Endothelial cell of umbilical vein (primary cell): Measurements from ENCODE around the gene TMPRSS3. TPM values are rescaled to one million over a fixed set of nuclear protein-coding genes. Genes with fewer than 3 reads are reported as not detected.

Experiments
- BruUV-seq: library from RNA; stranded (reverse); fragments of 400-500 nt; replicated peaks from 2 replicates; lab custom pipeline; 2021; lab: Mats Ljungman, UMichigan
- CTCF ChIA-PET: fragments of 300-600, 350-600 bp; sonication (Branson Sonifier 250); formaldehyde crosslinking; loops from one replicate; lab custom pipeline; 2021; ENCODE audit warnings: antibody characterized with exemption, inconsistent platforms; lab: Charles Lee
- POLR2A ChIA-PET: fragments of 300-600, 350-600 bp; sonication (Branson Sonifier 250); formaldehyde crosslinking; loops from one replicate; lab custom pipeline; 2021; ENCODE audit warnings: antibody characterized with exemption, inconsistent platforms; lab: Charles Lee
- DNase-seq: peaks from one replicate; pipeline ENCODE4 v3.0.0-alpha.2; 2011; ENCODE audit warnings: low read depth, low spot score
- FAIRE-seq: peaks from 2 replicates; lab custom pipeline; 2011; peaks lifted over from hg19 to GRCh38; lab: Jason Lieb, UNC
- H2AFZ ChIP-seq: 2 replicates; pipeline ENCODE4 v1.6.0; 2012; ENCODE audit warnings: low read depth, low read length, control low read depth, inconsistent platforms
- H3K27ac ChIP-seq: 2 replicates; pipeline ENCODE4 v1.5.1; 2011; ENCODE audit warnings: low read depth, mild to moderate bottlenecking, control low read depth, low read length, moderate library complexity; ENCODE audit not compliant: insufficient read depth
- H3K27me3 ChIP-seq, 2 experiments: 2 replicates each; pipeline versions ENCODE4 v1.6.0 to v1.6.1; 2011; ENCODE audit warnings: low read length in 2 of 2, mixed read lengths in 1 of 2; ENCODE audit not compliant: control insufficient read depth in 2 of 2, insufficient read depth in 2 of 2
- H3K36me3 ChIP-seq, 2 experiments: 2 replicates in 1 of 2; 3 replicates in 1 of 2; pipeline ENCODE4 v1.5.1; 2011; ENCODE audit warnings: low read length in 2 of 2, mild to moderate bottlenecking in 1 of 2, moderate library complexity in 1 of 2; ENCODE audit not compliant: control insufficient read depth in 2 of 2, insufficient read depth in 2 of 2; ENCODE audit errors: extremely low read depth in 1 of 2
- H3K4me1 ChIP-seq: 3 replicates; pipeline ENCODE4 v1.5.1; 2011; ENCODE audit warnings: mild to moderate bottlenecking, low read length; ENCODE audit not compliant: control insufficient read depth, insufficient read depth; ENCODE audit errors: extremely low read depth
- H3K4me2 ChIP-seq: 2 replicates; pipeline ENCODE4 v1.6.1; 2011; ENCODE audit warnings: low read length, control low read depth, mixed read lengths; ENCODE audit not compliant: insufficient read depth
- H3K4me3 ChIP-seq, 3 experiments: fragments of 200-600 bp in 1 of 3; sonication (generic), shearing (Covaris generic) in 1 of 3; replicated peaks in 1 of 3; 2 replicates each; pipeline ENCODE4 v1.5.1; 2011 to 2016; ENCODE audit warnings: control low read depth in 3 of 3, low read length in 3 of 3, mild to moderate bottlenecking in 2 of 3, inconsistent platforms in 1 of 3, low read depth in 1 of 3, moderate library complexity in 1 of 3; ENCODE audit not compliant: insufficient read depth in 1 of 3
- H3K79me2 ChIP-seq: 2 replicates; pipeline ENCODE4 v1.6.0; 2012; ENCODE audit warnings: low read length, inconsistent platforms; ENCODE audit not compliant: control insufficient read depth, insufficient read depth
- H3K9ac ChIP-seq: replicated peaks from 2 replicates; pipeline ENCODE3; 2011; ENCODE audit warnings: low read length, control low read depth; ENCODE audit not compliant: insufficient read depth; ENCODE audit errors: extremely low read depth
- H3K9me1 ChIP-seq: replicated peaks from 3 replicates; pipeline ENCODE4 v1.6.0; 2011; ENCODE audit warnings: mild to moderate bottlenecking, low read length; ENCODE audit not compliant: control insufficient read depth, insufficient read depth; ENCODE audit errors: extremely low read depth
- H3K9me3 ChIP-seq: replicated peaks from 2 replicates; pipeline ENCODE4 v1.5.1; 2012; ENCODE audit warnings: low read length, inconsistent platforms; ENCODE audit not compliant: control insufficient read depth, insufficient read depth
- H4K20me1 ChIP-seq: replicated peaks from 2 replicates; pipeline ENCODE3; 2011; ENCODE audit warnings: mild to moderate bottlenecking, low read length; ENCODE audit not compliant: control insufficient read depth, insufficient read depth; ENCODE audit errors: extremely low read depth
- EZH2 ChIP-seq: IDR thresholded peaks from 2 replicates; pipeline ENCODE4 v1.6.1; 2012; ENCODE audit warnings: borderline replicate concordance, low read depth, mild to moderate bottlenecking, moderate library complexity, low read length, inconsistent platforms; ENCODE audit not compliant: severe bottlenecking
- FOS ChIP-seq: IDR thresholded peaks from 2 replicates; pipeline ENCODE4 v1.6.1; 2011; ENCODE audit warnings: mild to moderate bottlenecking, low read length, moderate library complexity, borderline replicate concordance; ENCODE audit not compliant: insufficient read depth
- GATA2 ChIP-seq: IDR thresholded peaks from 2 replicates; pipeline ENCODE4 v1.7.0; 2011; ENCODE audit warnings: low read depth, mild to moderate bottlenecking, moderate library complexity, mixed read lengths, low read length; ENCODE audit not compliant: insufficient read length, insufficient read depth
- JUN ChIP-seq: IDR thresholded peaks from 2 replicates; pipeline ENCODE4 v1.6.1; 2011; ENCODE audit warnings: borderline replicate concordance, low read depth; ENCODE audit not compliant: insufficient read length, insufficient read depth
- MYC ChIP-seq: IDR thresholded peaks from one replicate; pipeline ENCODE4 v1.6.1; 2011; ENCODE audit warnings: mild to moderate bottlenecking, low read depth, low read length
- POLR2A ChIP-seq: IDR thresholded peaks from 2 replicates; pipeline ENCODE4 v1.6.1; 2012; ENCODE audit warnings: low read depth, mild to moderate bottlenecking, control low read depth, low read length
- POLR2AphosphoS5 ChIP-seq: IDR thresholded peaks from 2 replicates; pipeline ENCODE4 v1.6.1; 2012; ENCODE audit warnings: low read depth, mild to moderate bottlenecking, control low read depth, low read length, moderate library complexity; ENCODE audit not compliant: insufficient read depth
- dilution Hi-C: fragments of 300-500 bp; cut with MboI; formaldehyde crosslinking; loops from one replicate; pipeline ENCODE4 v1.15.0; 2019; ENCODE audit warnings: low sequenced_read_pairs; ENCODE audit not compliant: extremely low pct_ligation_motif_present
- intact Hi-C: fragments of 100-400 bp; cut with micrococcal nuclease; formaldehyde crosslinking; loops from one replicate; pipeline ENCODE4 v1.10.0; 2022
- polyA plus RNA-seq, 4 experiments: library from polyadenylated mRNA; depleted of rRNA in 3 of 4; stranded (reverse) in 3 of 4; unstranded in 1 of 4; fragments of >200 nt; gene quantifications; 2 replicates each; pipeline versions ENCODE4 v1.2.1 to v1.2.3, GENCODE V29; 2011 to 2012; ENCODE audit warnings: missing spikeins in 1 of 4
- total RNA-seq: library from RNA; stranded (reverse); gene quantifications from 2 replicates; pipeline ENCODE4 v1.2.3, GENCODE V29; 2021
- TF ChIP-seq, protein P1 (sequence below): IDR thresholded peaks from 2 replicates; pipeline ENCODE4 v1.6.1; 2011; ENCODE audit not compliant: insufficient read depth, insufficient read length
- TF ChIP-seq, protein P2 (sequence below), 2 donors: IDR thresholded peaks; 1 replicate in 1 of 2; 2 replicates in 1 of 2; pipeline ENCODE4 v1.5.1; 2011; ENCODE audit warnings: low read length in 2 of 2, mild to moderate bottlenecking in 2 of 2, moderate library complexity in 2 of 2, control low read depth in 1 of 2, inconsistent platforms in 1 of 2, low read depth in 1 of 2; ENCODE audit not compliant: insufficient read depth in 1 of 2; ENCODE audit errors: extremely low read depth in 1 of 2

TMPRSS3 gene
- total and polyA plus RNA-seq, 2 donors (not counting 3 experiments of a cell fraction or from before 2014, with no cell fraction given), result not detected

DNA sequence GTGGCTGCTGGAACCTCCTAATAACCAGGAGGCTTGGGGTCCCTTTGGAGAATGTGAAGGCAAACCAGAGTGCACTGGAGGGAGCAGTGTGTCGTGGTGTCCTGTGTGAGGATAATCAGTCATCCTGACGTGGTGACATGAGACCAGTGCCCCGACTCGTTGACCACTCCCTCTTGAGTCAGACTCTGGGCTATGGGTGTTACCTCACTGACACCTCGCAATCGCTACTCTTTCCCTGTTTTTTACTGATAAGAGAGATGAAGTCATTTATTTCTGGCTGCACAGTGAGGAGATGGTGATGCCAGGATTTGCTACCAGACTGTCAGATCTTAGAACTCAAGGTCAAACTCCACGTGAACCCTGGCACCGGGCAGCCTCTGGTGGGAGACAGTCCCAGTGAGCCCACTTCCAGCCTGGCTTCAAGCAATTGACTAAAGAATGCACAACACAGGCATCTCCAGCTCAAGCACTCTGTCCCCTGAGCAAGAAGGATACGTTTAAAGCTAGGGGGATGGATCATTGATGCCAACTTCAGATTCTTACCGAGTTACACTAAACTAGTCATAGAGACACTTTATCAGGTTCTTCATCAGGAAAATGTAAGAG is 38.2 kb upstream of the TMPRSS3 start:
- Histone ChIP-seq H3K4me2 (no peak overlapping the region), H2AFZ (no peak overlapping the region), H3K9me1 (no peaks in the 10 kb centered on the region), H3K4me1 (no peaks in the 10 kb centered on the region), H3K27ac (no peak overlapping the region), H4K20me1 (no peaks in the 10 kb centered on the region), H3K79me2 (no peaks in the 10 kb centered on the region), H3K36me3 (no peaks in the 10 kb centered on the region), H3K27me3 (peaks cover 0 to 2% of the 10 kb centered on the region in 2 experiments), H3K9ac (no peak overlapping the region), H3K9me3 (no peaks in the 10 kb centered on the region), H3K4me3 (no peak overlapping the region)
- intact Hi-C loops (no loop called here), dilution Hi-C loops (no loop called here)
- BruUV-seq, result no TSS peak
- TF ChIP-seq POLR2AphosphoS5, result no peak
- TF ChIP-seq, protein P1, sequence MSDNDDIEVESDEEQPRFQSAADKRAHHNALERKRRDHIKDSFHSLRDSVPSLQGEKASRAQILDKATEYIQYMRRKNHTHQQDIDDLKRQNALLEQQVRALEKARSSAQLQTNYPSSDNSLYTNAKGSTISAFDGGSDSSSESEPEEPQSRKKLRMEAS, result no peak
- TF ChIP-seq POLR2A, result no peak
- no peak for TF ChIP-seq EZH2
- TF ChIP-seq, protein P2, sequence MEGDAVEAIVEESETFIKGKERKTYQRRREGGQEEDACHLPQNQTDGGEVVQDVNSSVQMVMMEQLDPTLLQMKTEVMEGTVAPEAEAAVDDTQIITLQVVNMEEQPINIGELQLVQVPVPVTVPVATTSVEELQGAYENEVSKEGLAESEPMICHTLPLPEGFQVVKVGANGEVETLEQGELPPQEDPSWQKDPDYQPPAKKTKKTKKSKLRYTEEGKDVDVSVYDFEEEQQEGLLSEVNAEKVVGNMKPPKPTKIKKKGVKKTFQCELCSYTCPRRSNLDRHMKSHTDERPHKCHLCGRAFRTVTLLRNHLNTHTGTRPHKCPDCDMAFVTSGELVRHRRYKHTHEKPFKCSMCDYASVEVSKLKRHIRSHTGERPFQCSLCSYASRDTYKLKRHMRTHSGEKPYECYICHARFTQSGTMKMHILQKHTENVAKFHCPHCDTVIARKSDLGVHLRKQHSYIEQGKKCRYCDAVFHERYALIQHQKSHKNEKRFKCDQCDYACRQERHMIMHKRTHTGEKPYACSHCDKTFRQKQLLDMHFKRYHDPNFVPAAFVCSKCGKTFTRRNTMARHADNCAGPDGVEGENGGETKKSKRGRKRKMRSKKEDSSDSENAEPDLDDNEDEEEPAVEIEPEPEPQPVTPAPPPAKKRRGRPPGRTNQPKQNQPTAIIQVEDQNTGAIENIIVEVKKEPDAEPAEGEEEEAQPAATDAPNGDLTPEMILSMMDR (IDR thresholded peaks at IDR 0.05; ENCODE audit: extremely low read depth in 1 of 2, insufficient read depth in 1 of 2, low read depth in 1 of 2, low read length in 2 of 2), result no peak
- no peak for TF ChIP-seq MYC
- no peak for TF ChIP-seq GATA2
- no peak for TF ChIP-seq FOS
- TF ChIP-seq JUN, result no peak
- ChIA-PET POLR2A (no interaction called here), CTCF (no interaction called here)
- no peak for DNase-seq
- no peak for FAIRE-seq
